Suppressor macrophage treated with lipopolysaccharide for 1 hour (primary cell): ENCODE results near the gene CCNB3.

Experiments used
- DNase-seq, 3 donors: peaks; one replicate each; pipeline ENCODE4 v3.0.0-alpha.2; 2020 to 2022

CCNB3 gene

DNA sequence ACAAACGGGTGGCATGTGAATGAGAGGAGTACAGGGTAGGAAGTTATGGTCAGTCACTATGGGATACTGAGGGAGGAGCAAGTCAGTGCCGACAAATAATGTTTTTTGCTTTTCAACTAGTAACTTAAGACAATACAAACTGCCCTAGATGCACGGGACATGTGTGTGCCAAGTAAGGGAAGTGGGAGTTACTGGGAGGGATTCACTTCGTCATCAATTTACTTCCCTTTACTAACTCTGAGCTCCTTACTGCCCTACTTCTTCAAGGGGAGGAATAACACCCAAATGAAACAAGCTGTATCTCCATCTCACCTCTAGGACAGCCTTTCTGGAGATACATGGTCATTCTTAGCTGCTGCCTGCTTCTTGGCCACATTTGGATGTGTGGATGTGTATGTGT is 168.4 kb downstream of the CCNB3 start:
- DNase-seq, result peak; percentile 2 to 26 (median 18)

- no peak for DNase-seq
These were observed 171.1 kb downstream of the CCNB3 start for GRCh38 chrX:50375481-50376267.

GRCh38 chrX:50381729-50382415 is 177.3 kb downstream of the CCNB3 start:
- DNase-seq, result no peak

GRCh38 chrX:50386520-50386919 is 182.0 kb downstream of the CCNB3 start:
- no peak for DNase-seq

- no peak for DNase-seq
These were observed 189.3 kb downstream of the CCNB3 start for GRCh38 chrX:50393902-50394301.
